SK-N-MC (cell line): ENCODE results near the gene HTR3B.

Source experiments
- FOXP2 ChIP-seq: optimal IDR thresholded peaks from 2 replicates; pipeline ENCODE3; 2011; ENCODE audit warnings: mild to moderate bottlenecking, moderate library complexity; ENCODE audit not compliant: insufficient read depth; ENCODE audit errors: extremely low read length, control extremely low read depth
- POLR2AphosphoS5 ChIP-seq: IDR thresholded peaks from 2 replicates; pipeline ENCODE4 v1.6.1; 2012; ENCODE audit warnings: mild to moderate bottlenecking, low read depth, low read length, borderline replicate concordance

DNA sequence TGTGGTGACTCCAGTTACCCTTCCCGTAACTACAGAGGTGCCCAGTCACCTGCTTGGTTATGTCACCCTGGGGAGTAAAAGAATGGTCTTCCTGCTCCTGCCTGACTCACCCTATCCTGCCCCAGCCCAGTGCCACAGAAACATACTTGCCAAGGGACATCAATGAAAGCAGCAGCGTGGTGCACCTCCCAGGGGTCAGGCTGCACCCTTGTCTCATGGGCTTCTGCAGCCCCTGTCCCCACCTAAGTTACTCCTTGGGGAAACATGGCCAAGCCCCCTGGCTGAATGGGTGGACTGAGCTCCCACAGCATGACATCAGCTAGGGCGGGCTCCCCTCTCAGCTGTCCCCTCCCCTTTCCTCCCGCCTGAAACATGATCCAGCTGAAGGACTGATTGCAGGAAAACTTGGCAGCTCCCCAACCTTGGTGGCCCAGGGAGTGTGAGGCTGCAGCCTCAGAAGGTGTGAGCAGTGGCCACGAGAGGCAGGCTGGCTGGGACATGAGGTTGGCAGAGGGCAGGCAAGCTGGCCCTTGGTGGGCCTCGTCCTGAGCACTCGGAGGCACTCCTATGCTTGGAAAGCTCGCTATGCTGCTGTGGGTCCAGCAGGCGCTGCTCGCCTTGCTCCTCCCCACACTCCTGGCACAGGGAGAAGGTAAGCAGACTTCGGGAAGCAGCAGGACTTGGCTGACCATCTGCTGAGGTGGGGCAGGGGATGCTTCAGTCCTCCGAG is 70.3 kb downstream of the HTR3B start, which contains the start of gene HTR3A:
- TF ChIP-seq POLR2AphosphoS5 (no peak), FOXP2 (no peak)
